ENCODE results near the gene STUM. TPM values are rescaled to one million over a fixed set of nuclear protein-coding genes. Genes with fewer than 3 reads are reported as not detected.
A peak's percentile ranks its signal among the peaks of the same experiment; 100 is the strongest.

STUM gene
- total RNA-seq, 6 experiments from 2014 or later: 0.06 to 0.68 (median 0.13) TPM; not detected in 2

- H3K4me3 ChIP-seq: no peak overlapping the region
- WGBS (ENCODE audit: insufficient coverage, low coverage, low lambda C conversion rate, missing lambda C conversion rate): 5% methylated on average over 11 of the region's 11 CpGs
Measured at GRCh38 chr1:226626577-226626956, 78.0 kb downstream of the STUM start.

GRCh38 chr1:226627050-226627755, 78.6 kb downstream of the STUM start:
- H3K27me3 ChIP-seq: no peaks in the 10 kb centered on the region
- intact Hi-C loops (cut with DNase I): no loop called here
- DNase-seq: peak in 2 of 3 donors; percentile 15 to 22

More at GRCh38 chr1:226626577-226626956, 78.0 kb downstream of the STUM start:
- no peak for TF ChIP-seq POLR2A (IDR thresholded peaks at IDR 0.05)
- TF ChIP-seq, protein P1, sequence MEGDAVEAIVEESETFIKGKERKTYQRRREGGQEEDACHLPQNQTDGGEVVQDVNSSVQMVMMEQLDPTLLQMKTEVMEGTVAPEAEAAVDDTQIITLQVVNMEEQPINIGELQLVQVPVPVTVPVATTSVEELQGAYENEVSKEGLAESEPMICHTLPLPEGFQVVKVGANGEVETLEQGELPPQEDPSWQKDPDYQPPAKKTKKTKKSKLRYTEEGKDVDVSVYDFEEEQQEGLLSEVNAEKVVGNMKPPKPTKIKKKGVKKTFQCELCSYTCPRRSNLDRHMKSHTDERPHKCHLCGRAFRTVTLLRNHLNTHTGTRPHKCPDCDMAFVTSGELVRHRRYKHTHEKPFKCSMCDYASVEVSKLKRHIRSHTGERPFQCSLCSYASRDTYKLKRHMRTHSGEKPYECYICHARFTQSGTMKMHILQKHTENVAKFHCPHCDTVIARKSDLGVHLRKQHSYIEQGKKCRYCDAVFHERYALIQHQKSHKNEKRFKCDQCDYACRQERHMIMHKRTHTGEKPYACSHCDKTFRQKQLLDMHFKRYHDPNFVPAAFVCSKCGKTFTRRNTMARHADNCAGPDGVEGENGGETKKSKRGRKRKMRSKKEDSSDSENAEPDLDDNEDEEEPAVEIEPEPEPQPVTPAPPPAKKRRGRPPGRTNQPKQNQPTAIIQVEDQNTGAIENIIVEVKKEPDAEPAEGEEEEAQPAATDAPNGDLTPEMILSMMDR (IDR thresholded peaks at IDR 0.05): peak; percentile 81 to 98 (median 92)
- peaks cover 0 to 6% (median 0%) of the 10 kb centered on the region in 4 donors for H3K4me1 ChIP-seq
- no peaks in the 10 kb centered on the region for H3K9me3 ChIP-seq
- no peaks in the 10 kb centered on the region for H3K36me3 ChIP-seq
- DNase-seq: peak; percentile 70 to 77 (median 72)
- H3K27me3 ChIP-seq: no peaks in the 10 kb centered on the region
- intact Hi-C loops (cut with DNase I): no loop called here
- ATAC-seq: peak; percentile 85 to 97 (median 93)
- H3K27ac ChIP-seq: no peak overlapping the region

GRCh38 chr1:226627924-226628611, 79.5 kb downstream of the STUM start:
- H3K4me1 ChIP-seq: peaks cover 0 to 6% (median 0%) of the 10 kb centered on the region in 4 donors
- no peaks in the 10 kb centered on the region for H3K27me3 ChIP-seq
- H3K27ac ChIP-seq: no peak overlapping the region
- DNase-seq (peak in 2 of 3 donors; percentile 31 to 39), ATAC-seq (no peak)
- 67% methylated on average over 8 of the region's 11 CpGs for WGBS (ENCODE audit: insufficient coverage, low coverage, low lambda C conversion rate, missing lambda C conversion rate)
- H3K36me3 ChIP-seq: no peaks in the 10 kb centered on the region
- no peaks in the 10 kb centered on the region for H3K9me3 ChIP-seq
- intact Hi-C loops (cut with DNase I): no loop called here
- no peak overlapping the region for H3K4me3 ChIP-seq
- no peak for TF ChIP-seq POLR2A (IDR thresholded peaks at IDR 0.05)
- TF ChIP-seq, protein P1 (IDR thresholded peaks at IDR 0.05): no peak

More at GRCh38 chr1:226627050-226627755, 78.6 kb downstream of the STUM start:
- 66% methylated on average over 5 of the region's 6 CpGs for WGBS (ENCODE audit: insufficient coverage, low coverage, low lambda C conversion rate, missing lambda C conversion rate)
- Histone ChIP-seq H3K36me3 (no peaks in the 10 kb centered on the region), H3K9me3 (no peaks in the 10 kb centered on the region), H3K4me3 (no peak overlapping the region), H3K4me1 (peaks cover 0 to 6% (median 0%) of the 10 kb centered on the region in 4 donors), H3K27ac (no peak overlapping the region)
- no peak for TF ChIP-seq POLR2A (IDR thresholded peaks at IDR 0.05)
- TF ChIP-seq, protein P1 (IDR thresholded peaks at IDR 0.05): no peak
- no peak for ATAC-seq

- 72% methylated on average over 9 of the region's 10 CpGs for WGBS (ENCODE audit: insufficient coverage, low coverage, low lambda C conversion rate, missing lambda C conversion rate)
- Histone ChIP-seq H3K27me3 (no peaks in the 10 kb centered on the region), H3K4me3 (no peak overlapping the region), H3K9me3 (no peaks in the 10 kb centered on the region), H3K27ac (no peak overlapping the region), H3K36me3 (no peaks in the 10 kb centered on the region), H3K4me1 (peaks cover 0 to 6% (median 0%) of the 10 kb centered on the region in 4 donors)
- DNase-seq: peak in 2 of 3 donors; percentile 18 to 19
- TF ChIP-seq, protein P1 (IDR thresholded peaks at IDR 0.05): no peak
- no peak for TF ChIP-seq POLR2A (IDR thresholded peaks at IDR 0.05)
- intact Hi-C loops (cut with DNase I): no loop called here
- no peak for ATAC-seq
Measured at GRCh38 chr1:226628612-226629155, 80.1 kb downstream of the STUM start.

All from right lobe of liver (tissue), 6 donors.